Panc1 (cell line): ENCODE measurements around the gene XKR7. TPM values are rescaled to one million over a fixed set of nuclear protein-coding genes. Genes with fewer than 3 reads are reported as not detected.

Experiments
- ATAC-seq: fragments of 200-7000 bp; cut with Tn5 transposase; 2 replicates; pipeline ENCODE4 v1.9.1; 2020; ENCODE audit warnings: mild to moderate bottlenecking, moderate library complexity
- BruUV-seq: library from RNA; stranded (reverse); fragments of 400-500 nt; replicated peaks from 2 replicates; lab custom pipeline; 2021; lab: Mats Ljungman, UMichigan
- CTCF ChIA-PET: fragments of 300-600 bp; sonication (Branson Sonifier 250); formaldehyde crosslinking; loops from one replicate; lab custom pipeline; 2022; ENCODE audit warnings: antibody characterized with exemption; lab: Charles Lee
- POLR2A ChIA-PET: fragments of 300-600 bp; sonication (Branson Sonifier 250); formaldehyde crosslinking; loops from one replicate; lab custom pipeline; 2022; ENCODE audit warnings: antibody characterized with exemption; lab: Charles Lee
- DNase-seq: peaks from one replicate; pipeline ENCODE4 v3.0.0-alpha.2; 2010; ENCODE audit warnings: low read depth, low spot score
- H3K27ac ChIP-seq: 2 replicates; pipeline ENCODE4 v1.5.1; 2011; ENCODE audit warnings: mild to moderate bottlenecking, low read length, inconsistent platforms
- H3K27me3 ChIP-seq: fragments of 200-500 bp; sonication (Bioruptor generic); 2 replicates; pipeline ENCODE4 v1.6.0; 2014; ENCODE audit warnings: low read length, inconsistent platforms; ENCODE audit not compliant: control insufficient read depth, insufficient read depth
- H3K36me3 ChIP-seq: fragments of 200-500 bp; sonication (Bioruptor generic); 2 replicates; pipeline ENCODE4 v1.5.1; 2014; ENCODE audit warnings: inconsistent platforms, mild to moderate bottlenecking, low read length, moderate library complexity; ENCODE audit not compliant: control insufficient read depth, insufficient read depth
- H3K4me1 ChIP-seq: 2 replicates; pipeline ENCODE4 v1.5.1; 2011; ENCODE audit warnings: inconsistent platforms, mild to moderate bottlenecking, low read length, moderate library complexity; ENCODE audit not compliant: control insufficient read depth, insufficient read depth
- H3K4me3 ChIP-seq, 2 experiments: 2 replicates each; pipeline ENCODE4 v1.5.1; 2011 to 2012; ENCODE audit warnings: low read depth in 2 of 2, low read length in 2 of 2, mild to moderate bottlenecking in 2 of 2, inconsistent platforms in 1 of 2, moderate library complexity in 1 of 2
- H3K9me3 ChIP-seq: fragments of 200-500 bp; sonication (Bioruptor generic); 2 replicates; pipeline ENCODE4 v1.5.1; 2014; ENCODE audit warnings: low read depth, mild to moderate bottlenecking, inconsistent platforms, low read length, moderate library complexity; ENCODE audit not compliant: control insufficient read depth, insufficient read depth
- CTCF ChIP-seq: fragments of 450-650 bp; IDR thresholded peaks from 2 replicates; pipeline ENCODE4 v1.5.1; 2017; ENCODE audit warnings: mild to moderate bottlenecking
- POLR2AphosphoS5 ChIP-seq: IDR thresholded peaks from 2 replicates; pipeline ENCODE4 v1.6.1; 2012; ENCODE audit warnings: mild to moderate bottlenecking, low read depth, low read length, moderate library complexity
- REST ChIP-seq, 2 experiments: IDR thresholded peaks; 2 replicates each; pipeline ENCODE4 v1.6.1; 2011 to 2012; ENCODE audit warnings: low read depth in 2 of 2, control low read depth in 1 of 2, low read length in 1 of 2, mild to moderate bottlenecking in 1 of 2, moderate library complexity in 1 of 2; ENCODE audit not compliant: insufficient read depth in 1 of 2
- SIN3A ChIP-seq: IDR thresholded peaks from 2 replicates; pipeline ENCODE4 v1.6.1; 2012; ENCODE audit warnings: low read depth, mild to moderate bottlenecking, low read length, moderate library complexity, borderline replicate concordance; ENCODE audit not compliant: insufficient read depth
- TCF7L2 ChIP-seq: IDR thresholded peaks from 2 replicates; pipeline ENCODE4 v1.6.1; 2011; ENCODE audit warnings: mild to moderate bottlenecking, low read depth, low read length, inconsistent platforms
- in situ Hi-C: cut with HindIII; loops from 2 replicates; pipeline ENCODE4 v1.10.0; 2016; ENCODE audit warnings: low sequenced_read_pairs, low pct_unique_long_range_greater_than_20kb
- intact Hi-C: fragments of 100-400 bp; cut with micrococcal nuclease; formaldehyde crosslinking; loops from one replicate; pipeline ENCODE4 v1.10.0; 2022; ENCODE audit not compliant: unreplicated experiment
- total RNA-seq: library from RNA; stranded (reverse); gene quantifications from one replicate; pipeline ENCODE4 v1.2.1, GENCODE V29; 2021; ENCODE audit not compliant: unreplicated experiment

Gene XKR7
- total RNA-seq, 1 experiment from 2014 or later = 6.2 TPM

GRCh38 chr20:32034581-32035425 lies 66.9 kb downstream of the XKR7 start:
- ChIA-PET POLR2A (interaction anchor here (0.8 kb wide), 1 partner anchor 57 kb away, joined by 5 read pairs; no protein-coding TSS in a partner anchor), CTCF (interaction anchor here (0.5 to 2.8 kb wide), 5 partner anchors 44 to 184 kb away, joined by 3 to 13 read pairs (median 4); no protein-coding TSS in a partner anchor)
- no peaks in the 10 kb centered on the region for H3K36me3 ChIP-seq
- H3K4me1 ChIP-seq = peaks cover 9% of the 10 kb centered on the region; the same call in 1 of the 2 replicates
- ATAC-seq (peak; percentile 39; the same call in 1 of the 2 replicates), DNase-seq (no peak)
- no TSS peak for BruUV-seq
- in situ Hi-C loops (no loop called here), intact Hi-C loops (loop anchor here (5.0 kb wide), 3 partner anchors 37 to 83 kb away; partner anchors contain the start of gene PDRG1)
- no peaks in the 10 kb centered on the region for H3K9me3 ChIP-seq
- H3K4me3 ChIP-seq = no peak overlapping the region
- H3K27ac ChIP-seq = no peak overlapping the region
- TF ChIP-seq CTCF = peak; percentile 79
- TF ChIP-seq TCF7L2 = no peak
- H3K27me3 ChIP-seq = no peaks in the 10 kb centered on the region; the same call in 1 of the 2 replicates

GRCh38 chr20:32035426-32035779 lies 67.5 kb downstream of the XKR7 start:
- H3K36me3 ChIP-seq = no peaks in the 10 kb centered on the region
- no peak for DNase-seq
- no TSS peak for BruUV-seq
- H3K4me1 ChIP-seq = peaks cover 9% of the 10 kb centered on the region; the same call in 1 of the 2 replicates
- ATAC-seq = no peak
- H3K27ac ChIP-seq = no peak overlapping the region
- no peaks in the 10 kb centered on the region for H3K9me3 ChIP-seq
- no peaks in the 10 kb centered on the region; the same call in 1 of the 2 replicates for H3K27me3 ChIP-seq
- ChIA-PET CTCF (interaction anchor here (1.0 to 2.8 kb wide), 3 partner anchors 43 to 184 kb away, joined by 3 to 13 read pairs (median 4); no protein-coding TSS in a partner anchor), POLR2A (interaction anchor here (0.8 kb wide), 1 partner anchor 56 kb away, joined by 5 read pairs; no protein-coding TSS in a partner anchor)
- intact Hi-C loops (loop anchor here (5.0 kb wide), 2 partner anchors 37 to 57 kb away; no protein-coding TSS in a partner anchor), in situ Hi-C loops (no loop called here)
- TF ChIP-seq SIN3A (no peak), TCF7L2 (no peak), REST (IDR thresholded peaks at IDR 0.05; ENCODE audit: insufficient read depth in 1 of 2, low read depth in 2 of 2, low read length in 1 of 2) (no peak), POLR2AphosphoS5 (no peak), CTCF (no peak; the same call in 1 of the 2 replicates)
- H3K4me3 ChIP-seq = no peak overlapping the region
